Activated CD4-positive, alpha-beta T cell treated with anti-CD3 and anti-CD28 coated beads, Interleukin-2, amount 50 U/mL, for 16 hours (primary cell): ENCODE results near the gene GRB10.

Source experiments
- DNase-seq: peaks from one replicate; pipeline ENCODE4 v3.0.0-alpha.2; 2020

The GRB10 gene

GRCh38 chr7:50665403-50666123 lies 117.1 kb downstream of the GRB10 start:
- DNase-seq = no peak

- DNase-seq = no peak
Measured at GRCh38 chr7:50664937-50665336, 117.8 kb downstream of the GRB10 start.

- DNase-seq = peak; percentile 87
Measured at GRCh38 chr7:50664461-50664922, 118.2 kb downstream of the GRB10 start.

GRCh38 chr7:50663396-50664102 lies 119.1 kb downstream of the GRB10 start:
- DNase-seq = peak; percentile 32

GRCh38 chr7:50662996-50663395 lies 119.7 kb downstream of the GRB10 start:
- no peak for DNase-seq

GRCh38 chr7:50662041-50662694 lies 120.5 kb downstream of the GRB10 start:
- peak; percentile 68 for DNase-seq

GRCh38 chr7:50661345-50662040 lies 121.2 kb downstream of the GRB10 start:
- peak; percentile 54 for DNase-seq

- DNase-seq = no peak
Measured at GRCh38 chr7:50660830-50661175, 121.9 kb downstream of the GRB10 start.

GRCh38 chr7:50660040-50660829 lies 122.5 kb downstream of the GRB10 start:
- DNase-seq = peak; percentile 70

- DNase-seq = no peak
Measured at GRCh38 chr7:50659329-50659965, 123.2 kb downstream of the GRB10 start.

- DNase-seq = no peak
Measured at GRCh38 chr7:50658696-50659095, 124.0 kb downstream of the GRB10 start.

GRCh38 chr7:50657912-50658311 lies 124.8 kb downstream of the GRB10 start:
- no peak for DNase-seq

- DNase-seq = no peak
Measured at GRCh38 chr7:50657341-50657873, 125.3 kb downstream of the GRB10 start.

GRCh38 chr7:50656141-50656895 lies 126.4 kb downstream of the GRB10 start:
- no peak for DNase-seq

GRCh38 chr7:50655490-50655889 lies 127.2 kb downstream of the GRB10 start:
- no peak for DNase-seq

- DNase-seq = no peak
Measured at GRCh38 chr7:50655020-50655419, 127.7 kb downstream of the GRB10 start.

GRCh38 chr7:50653981-50654425 lies 128.7 kb downstream of the GRB10 start:
- no peak for DNase-seq

GRCh38 chr7:50653126-50653864 lies 129.4 kb downstream of the GRB10 start:
- no peak for DNase-seq

- DNase-seq = no peak
Measured at GRCh38 chr7:50652400-50653125, 130.1 kb downstream of the GRB10 start.
